Large intestine (tissue), 3 donors: ENCODE data around the gene EIF2S2. TPM values are rescaled to one million over a fixed set of nuclear protein-coding genes. Genes with fewer than 3 reads are reported as not detected.

Experiments used
- DNase-seq, 2 donors: peaks; one replicate each; pipeline versions ENCODE4 v3.0.0 to v3.0.0-alpha.2; 2013
- H3K27ac ChIP-seq: one replicate; pipeline ENCODE4 v1.5.1; 2013; ENCODE audit warnings: low read length
- H3K27me3 ChIP-seq: 2 replicates; pipeline ENCODE4 v1.6.1; 2013; ENCODE audit warnings: low read length; ENCODE audit not compliant: control insufficient read depth, insufficient read depth
- H3K36me3 ChIP-seq: 2 replicates; pipeline ENCODE4 v1.6.1; 2013; ENCODE audit warnings: low read length; ENCODE audit not compliant: control insufficient read depth, insufficient read depth
- H3K4me1 ChIP-seq: one replicate; pipeline ENCODE4 v1.6.1; 2013; ENCODE audit warnings: low read length; ENCODE audit not compliant: control insufficient read depth, insufficient read depth
- H3K4me3 ChIP-seq: one replicate; pipeline ENCODE4 v1.5.1; 2013; ENCODE audit warnings: low read length
- H3K9me3 ChIP-seq: one replicate; pipeline ENCODE4 v1.6.1; 2013; ENCODE audit warnings: mild to moderate bottlenecking, low read depth, low read length, moderate library complexity; ENCODE audit not compliant: control insufficient read depth
- WGBS: methylation state at CpG from one replicate; pipeline ENCODE4 v1.1.5; 2013; ENCODE audit warnings: low lambda C conversion rate; ENCODE audit not compliant: insufficient coverage; 5-methylcytosine and 5-hydroxymethylcytosine counted together
- polyA plus RNA-seq: library from polyadenylated mRNA; unstranded; fragments of 120-200 nt; gene quantifications from one replicate; pipeline ENCODE4 v1.2.1, GENCODE V29; 2013

The EIF2S2 gene
- polyA plus RNA-seq, 1 donor: 50.0 TPM

GRCh38 chr20:34078540-34078939 is 33.5 kb downstream of the EIF2S2 start:
- Histone ChIP-seq H3K4me3 (no peak overlapping the region), H3K36me3 (peaks cover 94% of the 10 kb centered on the region), H3K27me3 (no peaks in the 10 kb centered on the region), H3K9me3 (no peaks in the 10 kb centered on the region), H3K27ac (no peak overlapping the region), H3K4me1 (no peaks in the 10 kb centered on the region)
- WGBS: no CpG with 5 or more reads among the region's 5 CpGs
- DNase-seq: no peak

GRCh38 chr20:34076952-34077351 is 35.1 kb downstream of the EIF2S2 start:
- no peak overlapping the region for H3K27ac ChIP-seq
- WGBS: no CpG with 5 or more reads among the region's 20 CpGs
- no peaks in the 10 kb centered on the region for H3K4me1 ChIP-seq
- no peaks in the 10 kb centered on the region for H3K27me3 ChIP-seq
- no peak overlapping the region for H3K4me3 ChIP-seq
- no peaks in the 10 kb centered on the region for H3K9me3 ChIP-seq
- peaks cover 92% of the 10 kb centered on the region for H3K36me3 ChIP-seq
- DNase-seq: no peak

GRCh38 chr20:34075647-34076046 is 36.4 kb downstream of the EIF2S2 start:
- no peaks in the 10 kb centered on the region for H3K27me3 ChIP-seq
- WGBS: 100% methylated on average over 1 of the region's 16 CpGs
- no peaks in the 10 kb centered on the region for H3K4me1 ChIP-seq
- H3K27ac ChIP-seq: no peak overlapping the region
- H3K9me3 ChIP-seq: no peaks in the 10 kb centered on the region
- H3K36me3 ChIP-seq: peaks cover 84% of the 10 kb centered on the region
- no peak for DNase-seq
- H3K4me3 ChIP-seq: no peak overlapping the region

- WGBS: no CpG with 5 or more reads among the region's 7 CpGs
- no peaks in the 10 kb centered on the region for H3K9me3 ChIP-seq
- no peaks in the 10 kb centered on the region for H3K4me1 ChIP-seq
- H3K27ac ChIP-seq: no peak overlapping the region
- no peak overlapping the region for H3K4me3 ChIP-seq
- no peaks in the 10 kb centered on the region for H3K27me3 ChIP-seq
- H3K36me3 ChIP-seq: peaks cover 70% of the 10 kb centered on the region
- no peak for DNase-seq
Measured at GRCh38 chr20:34074101-34074760, 37.8 kb downstream of the EIF2S2 start.

- Histone ChIP-seq H3K27me3 (no peaks in the 10 kb centered on the region), H3K4me3 (no peak overlapping the region), H3K9me3 (no peaks in the 10 kb centered on the region), H3K27ac (no peak overlapping the region), H3K36me3 (peaks cover 56% of the 10 kb centered on the region), H3K4me1 (peaks cover 2% of the 10 kb centered on the region)
- WGBS: no CpG with 5 or more reads among the region's 1 CpG
- no peak for DNase-seq
Measured at GRCh38 chr20:34072778-34073177, 39.3 kb downstream of the EIF2S2 start.

- peaks cover 49% of the 10 kb centered on the region for H3K36me3 ChIP-seq
- H3K9me3 ChIP-seq: no peaks in the 10 kb centered on the region
- no peak overlapping the region for H3K27ac ChIP-seq
- DNase-seq: no peak
- peaks cover 2% of the 10 kb centered on the region for H3K4me1 ChIP-seq
- H3K4me3 ChIP-seq: no peak overlapping the region
- no peaks in the 10 kb centered on the region for H3K27me3 ChIP-seq
- 100% methylated on average over 1 of the region's 8 CpGs for WGBS
Measured at GRCh38 chr20:34072076-34072475, 40.0 kb downstream of the EIF2S2 start.

GRCh38 chr20:34070859-34071258 is 41.2 kb downstream of the EIF2S2 start:
- H3K9me3 ChIP-seq: no peaks in the 10 kb centered on the region
- WGBS: no CpG with 5 or more reads among the region's 8 CpGs

GRCh38 chr20:34070079-34070439 is 42.0 kb downstream of the EIF2S2 start:
- Histone ChIP-seq H3K27me3 (no peaks in the 10 kb centered on the region), H3K4me3 (no peak overlapping the region), H3K9me3 (no peaks in the 10 kb centered on the region), H3K36me3 (peaks cover 37% of the 10 kb centered on the region), H3K4me1 (peaks cover 2% of the 10 kb centered on the region), H3K27ac (no peak overlapping the region)
- no peak for DNase-seq
- WGBS: no CpG with 5 or more reads among the region's 3 CpGs

More at GRCh38 chr20:34070859-34071258, 41.2 kb downstream of the EIF2S2 start:
- no peak overlapping the region for H3K27ac ChIP-seq
- H3K4me1 ChIP-seq: peaks cover 2% of the 10 kb centered on the region
- no peak for DNase-seq
- H3K27me3 ChIP-seq: no peaks in the 10 kb centered on the region
- no peak overlapping the region for H3K4me3 ChIP-seq
- H3K36me3 ChIP-seq: peaks cover 38% of the 10 kb centered on the region

- Histone ChIP-seq H3K9me3 (no peaks in the 10 kb centered on the region), H3K4me1 (peaks cover 2% of the 10 kb centered on the region), H3K27me3 (no peaks in the 10 kb centered on the region), H3K36me3 (peaks cover 32% of the 10 kb centered on the region), H3K27ac (no peak overlapping the region), H3K4me3 (no peak overlapping the region)
- peak; percentile 62 to 68 for DNase-seq
- no CpG with 5 or more reads among the region's 7 CpGs for whole genome bisulfite sequencing
Measured at GRCh38 chr20:34069341-34070078, 42.5 kb downstream of the EIF2S2 start.

GRCh38 chr20:34068001-34068400 is 44.0 kb downstream of the EIF2S2 start:
- H3K27ac ChIP-seq: no peak overlapping the region
- H3K4me1 ChIP-seq: peaks cover 2% of the 10 kb centered on the region
- peaks cover 22% of the 10 kb centered on the region for H3K36me3 ChIP-seq
- no peaks in the 10 kb centered on the region for H3K27me3 ChIP-seq
- no peaks in the 10 kb centered on the region for H3K9me3 ChIP-seq
- DNase-seq: no peak
- WGBS: no CpG with 5 or more reads among the region's 1 CpG
- H3K4me3 ChIP-seq: no peak overlapping the region
